Measurements from ENCODE around the gene AP5M1. TPM values are rescaled to one million over a fixed set of nuclear protein-coding genes. Genes with fewer than 3 reads are reported as not detected.

AP5M1 gene
- polyA plus RNA-seq, 3 donors, result 15.3 to 26.2 (median 20.3) TPM

DNA sequence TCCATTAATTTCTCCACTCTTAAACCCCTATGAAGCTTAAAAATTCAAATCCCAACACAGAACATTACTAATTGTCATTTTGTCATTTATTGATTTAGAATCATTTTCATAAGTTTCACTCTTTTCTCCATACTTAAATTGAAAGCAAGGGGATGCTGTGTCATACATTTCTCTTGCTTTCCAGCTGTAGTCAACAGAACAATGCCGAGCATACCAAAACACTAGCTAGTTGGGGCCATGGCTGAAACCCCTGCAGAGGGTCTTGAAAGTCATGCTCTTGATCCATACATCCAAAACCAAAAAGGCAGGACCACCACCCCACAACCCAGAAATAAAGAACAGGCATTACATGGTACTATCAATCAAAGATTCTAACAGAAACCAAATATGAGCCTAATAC lies 9.1 kb upstream of the AP5M1 start:
- H3K4me1 ChIP-seq (ENCODE audit: control insufficient read depth in 1 of 2, insufficient read depth in 2 of 2, low read length in 2 of 2), result no peaks in the 10 kb centered on the region
- no peak overlapping the region for H3K4me2 ChIP-seq (replicated peaks; ENCODE audit: extremely low read depth, low read length, poor library complexity, severe bottlenecking)
- H3K9ac ChIP-seq (ENCODE audit: insufficient read depth, low read length, poor library complexity, severe bottlenecking), result no peak overlapping the region
- H3K9me3 ChIP-seq (replicated peaks in 1 of 2; ENCODE audit: control insufficient read depth in 1 of 2, insufficient read depth in 1 of 2, low read length in 2 of 2), result no peaks in the 10 kb centered on the region
- Mint-ChIP-seq H3K36me3 (peaks cover 10 to 19% of the 10 kb centered on the region in 2 donors), H3K4me1 (peaks cover 5% of the 10 kb centered on the region), H3K27ac (no peak overlapping the region), H3K27me3 (ENCODE audit: low read depth in 3 of 3) (peaks cover 0 to 2% (median 0%) of the 10 kb centered on the region in 3 donors), H3K4me3 (no peak overlapping the region), H3K9me3 (peaks cover 0 to 3% (median 1%) of the 10 kb centered on the region in 7 donors)
- H3K36me3 ChIP-seq (replicated peaks in 1 of 2; ENCODE audit: control insufficient read depth in 1 of 2, insufficient read depth in 2 of 2, low read length in 2 of 2), result peaks cover 3 to 5% of the 10 kb centered on the region in 2 donors
- peaks cover 85% of the 10 kb centered on the region for H4K20me1 ChIP-seq (ENCODE audit: insufficient read depth, low read length)
- no peaks in the 10 kb centered on the region for H3K27me3 ChIP-seq (ENCODE audit: control insufficient read depth in 2 of 2, insufficient read depth in 2 of 2, low read length in 2 of 2)
- no peak overlapping the region for H2AFZ ChIP-seq (ENCODE audit: insufficient read depth, low read depth, low read length, poor library complexity, severe bottlenecking)
- H3K27ac ChIP-seq (ENCODE audit: low read depth in 1 of 2, low read length in 2 of 2), result no peak overlapping the region
- TF ChIP-seq, protein P1, sequence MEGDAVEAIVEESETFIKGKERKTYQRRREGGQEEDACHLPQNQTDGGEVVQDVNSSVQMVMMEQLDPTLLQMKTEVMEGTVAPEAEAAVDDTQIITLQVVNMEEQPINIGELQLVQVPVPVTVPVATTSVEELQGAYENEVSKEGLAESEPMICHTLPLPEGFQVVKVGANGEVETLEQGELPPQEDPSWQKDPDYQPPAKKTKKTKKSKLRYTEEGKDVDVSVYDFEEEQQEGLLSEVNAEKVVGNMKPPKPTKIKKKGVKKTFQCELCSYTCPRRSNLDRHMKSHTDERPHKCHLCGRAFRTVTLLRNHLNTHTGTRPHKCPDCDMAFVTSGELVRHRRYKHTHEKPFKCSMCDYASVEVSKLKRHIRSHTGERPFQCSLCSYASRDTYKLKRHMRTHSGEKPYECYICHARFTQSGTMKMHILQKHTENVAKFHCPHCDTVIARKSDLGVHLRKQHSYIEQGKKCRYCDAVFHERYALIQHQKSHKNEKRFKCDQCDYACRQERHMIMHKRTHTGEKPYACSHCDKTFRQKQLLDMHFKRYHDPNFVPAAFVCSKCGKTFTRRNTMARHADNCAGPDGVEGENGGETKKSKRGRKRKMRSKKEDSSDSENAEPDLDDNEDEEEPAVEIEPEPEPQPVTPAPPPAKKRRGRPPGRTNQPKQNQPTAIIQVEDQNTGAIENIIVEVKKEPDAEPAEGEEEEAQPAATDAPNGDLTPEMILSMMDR (IDR thresholded peaks at IDR 0.05), result no peak
- DNase-seq, result no peak
- H3K4me3 ChIP-seq (replicated peaks in 1 of 3; ENCODE audit: low read depth in 2 of 3, low read length in 3 of 3), result no peak overlapping the region
- 100% methylated on average over 1 of the region's 1 CpG for WGBS (ENCODE audit: insufficient coverage)
- peaks cover 85% of the 10 kb centered on the region for H3K79me2 ChIP-seq (ENCODE audit: insufficient read depth, low read length)
- intact Hi-C loops (cut with micrococcal nuclease), result no loop called here

- H3K27ac Mint-ChIP-seq, result peak overlapping the region in 1 of 7 donors; percentile 13
- H3K9me3 Mint-ChIP-seq, result peaks cover 0 to 3% (median 1%) of the 10 kb centered on the region in 7 donors
- peaks cover 79% of the 10 kb centered on the region for H4K20me1 ChIP-seq (ENCODE audit: insufficient read depth, low read length)
- H3K4me1 Mint-ChIP-seq, result peaks cover 8% of the 10 kb centered on the region
- no peaks in the 10 kb centered on the region for H3K4me1 ChIP-seq (ENCODE audit: control insufficient read depth in 1 of 2, insufficient read depth in 2 of 2, low read length in 2 of 2)
- no peak overlapping the region for H3K4me3 Mint-ChIP-seq
- no peak overlapping the region for H2AFZ ChIP-seq (ENCODE audit: insufficient read depth, low read depth, low read length, poor library complexity, severe bottlenecking)
- H3K4me3 ChIP-seq (replicated peaks in 1 of 3; ENCODE audit: low read depth in 2 of 3, low read length in 3 of 3), result no peak overlapping the region
- peaks cover 0 to 5% of the 10 kb centered on the region in 2 donors for H3K36me3 ChIP-seq (replicated peaks in 1 of 2; ENCODE audit: control insufficient read depth in 1 of 2, insufficient read depth in 2 of 2, low read length in 2 of 2)
- no peak overlapping the region for H3K4me2 ChIP-seq (replicated peaks; ENCODE audit: extremely low read depth, low read length, poor library complexity, severe bottlenecking)
- intact Hi-C loops (cut with micrococcal nuclease), result no loop called here
- H3K27me3 ChIP-seq (ENCODE audit: control insufficient read depth in 2 of 2, insufficient read depth in 2 of 2, low read length in 2 of 2), result no peaks in the 10 kb centered on the region
- H3K36me3 Mint-ChIP-seq, result peaks cover 10 to 16% of the 10 kb centered on the region in 2 donors
- no peak for DNase-seq
- TF ChIP-seq, protein P1 (IDR thresholded peaks at IDR 0.05), result no peak
- peaks cover 87% of the 10 kb centered on the region for H3K79me2 ChIP-seq (ENCODE audit: insufficient read depth, low read length)
- no peak overlapping the region for H3K27ac ChIP-seq (ENCODE audit: low read depth in 1 of 2, low read length in 2 of 2)
- peaks cover 0 to 2% (median 0%) of the 10 kb centered on the region in 3 donors for H3K27me3 Mint-ChIP-seq (ENCODE audit: low read depth in 3 of 3)
- no peaks in the 10 kb centered on the region for H3K9me3 ChIP-seq (replicated peaks in 1 of 2; ENCODE audit: control insufficient read depth in 1 of 2, insufficient read depth in 1 of 2, low read length in 2 of 2)
- H3K9ac ChIP-seq (ENCODE audit: insufficient read depth, low read length, poor library complexity, severe bottlenecking), result no peak overlapping the region
Observed at GRCh38 chr14:57261604-57262003, 7.2 kb upstream of the AP5M1 start.

All from CD14-positive monocyte (primary cell).